ENCODE results near the gene VAV2.

Gene VAV2

GRCh38 chr9:133806623-133807010 lies 185.5 kb downstream of the VAV2 start:
- H2AFZ ChIP-seq (ENCODE audit: low read length, unreplicated experiment): no peak overlapping the region
- H3K27me3 ChIP-seq (ENCODE audit: insufficient read depth, low read length): no peaks in the 10 kb centered on the region
- H3K36me3 ChIP-seq (ENCODE audit: insufficient read depth, low read length): no peaks in the 10 kb centered on the region
- no peaks in the 10 kb centered on the region for H3K79me2 ChIP-seq (ENCODE audit: control insufficient read depth, insufficient read depth, low read length, unreplicated experiment)
- H3K4me3 ChIP-seq (ENCODE audit: low read depth, low read length): no peak overlapping the region
- H3K4me1 ChIP-seq (ENCODE audit: control insufficient read depth, insufficient read depth, low read length, unreplicated experiment): no peaks in the 10 kb centered on the region
- H3K27ac ChIP-seq (ENCODE audit: low read depth, low read length): no peak overlapping the region

- no peak overlapping the region for H3K27ac ChIP-seq (ENCODE audit: low read depth, low read length)
- no peaks in the 10 kb centered on the region for H3K4me1 ChIP-seq (ENCODE audit: control insufficient read depth, insufficient read depth, low read length, unreplicated experiment)
- no peaks in the 10 kb centered on the region for H3K36me3 ChIP-seq (ENCODE audit: insufficient read depth, low read length)
- H2AFZ ChIP-seq (ENCODE audit: low read length, unreplicated experiment): no peak overlapping the region
- no peaks in the 10 kb centered on the region for H3K79me2 ChIP-seq (ENCODE audit: control insufficient read depth, insufficient read depth, low read length, unreplicated experiment)
- H3K4me3 ChIP-seq (ENCODE audit: low read depth, low read length): no peak overlapping the region
- no peaks in the 10 kb centered on the region for H3K27me3 ChIP-seq (ENCODE audit: insufficient read depth, low read length)
These were observed 186.1 kb downstream of the VAV2 start for GRCh38 chr9:133805876-133806622.

DNA sequence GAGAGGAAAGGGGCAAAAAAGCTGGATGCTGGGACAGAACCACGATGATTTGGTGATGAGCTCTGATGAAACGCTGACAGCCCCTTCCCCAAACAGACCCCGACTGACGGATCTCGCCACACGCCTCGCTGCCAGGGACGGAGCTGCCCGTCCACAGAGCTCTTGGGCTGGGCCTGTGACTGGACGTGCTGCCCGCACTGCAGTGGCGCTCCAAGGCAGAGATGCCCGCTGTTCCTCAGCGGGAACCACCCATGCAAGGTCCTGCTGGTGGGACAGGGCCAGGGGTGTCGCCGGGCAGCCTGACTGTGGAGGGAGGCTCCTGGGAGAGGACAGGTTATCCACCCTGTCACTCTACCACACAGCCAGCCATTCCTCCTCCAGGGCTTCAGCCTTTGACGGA lies 187.9 kb downstream of the VAV2 start:
- Histone ChIP-seq H3K4me1 (ENCODE audit: control insufficient read depth, insufficient read depth, low read length, unreplicated experiment) (no peaks in the 10 kb centered on the region), H3K36me3 (ENCODE audit: insufficient read depth, low read length) (no peaks in the 10 kb centered on the region), H3K27ac (ENCODE audit: low read depth, low read length) (no peak overlapping the region), H3K4me3 (ENCODE audit: low read depth, low read length) (no peak overlapping the region), H2AFZ (ENCODE audit: low read length, unreplicated experiment) (no peak overlapping the region), H3K79me2 (ENCODE audit: control insufficient read depth, insufficient read depth, low read length, unreplicated experiment) (no peaks in the 10 kb centered on the region), H3K27me3 (ENCODE audit: insufficient read depth, low read length) (no peaks in the 10 kb centered on the region)

- Histone ChIP-seq H3K27me3 (ENCODE audit: insufficient read depth, low read length) (no peaks in the 10 kb centered on the region), H3K27ac (ENCODE audit: low read depth, low read length) (no peak overlapping the region), H3K79me2 (ENCODE audit: control insufficient read depth, insufficient read depth, low read length, unreplicated experiment) (no peaks in the 10 kb centered on the region), H3K36me3 (ENCODE audit: insufficient read depth, low read length) (no peaks in the 10 kb centered on the region), H3K4me1 (ENCODE audit: control insufficient read depth, insufficient read depth, low read length, unreplicated experiment) (no peaks in the 10 kb centered on the region), H3K4me3 (ENCODE audit: low read depth, low read length) (no peak overlapping the region), H2AFZ (ENCODE audit: low read length, unreplicated experiment) (no peak overlapping the region)
These were observed 188.4 kb downstream of the VAV2 start for GRCh38 chr9:133803745-133804144.

GRCh38 chr9:133803028-133803585 lies 189.0 kb downstream of the VAV2 start:
- H3K4me3 ChIP-seq (ENCODE audit: low read depth, low read length): no peak overlapping the region
- no peaks in the 10 kb centered on the region for H3K27me3 ChIP-seq (ENCODE audit: insufficient read depth, low read length)
- H3K27ac ChIP-seq (ENCODE audit: low read depth, low read length): no peak overlapping the region
- no peak overlapping the region for H2AFZ ChIP-seq (ENCODE audit: low read length, unreplicated experiment)
- H3K79me2 ChIP-seq (ENCODE audit: control insufficient read depth, insufficient read depth, low read length, unreplicated experiment): no peaks in the 10 kb centered on the region
- H3K36me3 ChIP-seq (ENCODE audit: insufficient read depth, low read length): no peaks in the 10 kb centered on the region
- H3K4me1 ChIP-seq (ENCODE audit: control insufficient read depth, insufficient read depth, low read length, unreplicated experiment): no peaks in the 10 kb centered on the region

DNA sequence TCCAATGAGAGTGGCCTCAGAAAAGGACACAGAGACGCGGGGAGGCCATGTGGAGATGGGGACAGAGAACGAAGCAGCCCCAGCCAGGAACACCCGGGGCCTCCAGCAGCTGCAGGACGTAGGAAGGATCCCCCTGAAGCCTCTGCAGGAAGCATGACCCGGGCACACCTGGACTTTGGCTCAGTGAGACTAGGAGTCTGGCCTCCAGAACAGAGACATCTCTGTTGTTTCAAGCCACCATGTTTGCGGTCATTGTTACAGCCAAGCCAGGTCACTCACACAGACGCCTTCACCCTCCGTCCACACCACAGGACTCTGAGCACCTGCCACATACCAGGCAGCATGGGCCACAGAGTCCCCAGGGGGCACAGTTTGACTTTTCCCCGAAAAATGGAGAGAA lies 190.4 kb downstream of the VAV2 start:
- H3K4me1 ChIP-seq (ENCODE audit: control insufficient read depth, insufficient read depth, low read length, unreplicated experiment): no peaks in the 10 kb centered on the region
- H3K79me2 ChIP-seq (ENCODE audit: control insufficient read depth, insufficient read depth, low read length, unreplicated experiment): no peaks in the 10 kb centered on the region
- no peaks in the 10 kb centered on the region for H3K27me3 ChIP-seq (ENCODE audit: insufficient read depth, low read length)
- H3K36me3 ChIP-seq (ENCODE audit: insufficient read depth, low read length): no peaks in the 10 kb centered on the region
- no peak overlapping the region for H3K27ac ChIP-seq (ENCODE audit: low read depth, low read length)
- H3K4me3 ChIP-seq (ENCODE audit: low read depth, low read length): no peak overlapping the region
- no peak overlapping the region for H2AFZ ChIP-seq (ENCODE audit: low read length, unreplicated experiment)

DNA sequence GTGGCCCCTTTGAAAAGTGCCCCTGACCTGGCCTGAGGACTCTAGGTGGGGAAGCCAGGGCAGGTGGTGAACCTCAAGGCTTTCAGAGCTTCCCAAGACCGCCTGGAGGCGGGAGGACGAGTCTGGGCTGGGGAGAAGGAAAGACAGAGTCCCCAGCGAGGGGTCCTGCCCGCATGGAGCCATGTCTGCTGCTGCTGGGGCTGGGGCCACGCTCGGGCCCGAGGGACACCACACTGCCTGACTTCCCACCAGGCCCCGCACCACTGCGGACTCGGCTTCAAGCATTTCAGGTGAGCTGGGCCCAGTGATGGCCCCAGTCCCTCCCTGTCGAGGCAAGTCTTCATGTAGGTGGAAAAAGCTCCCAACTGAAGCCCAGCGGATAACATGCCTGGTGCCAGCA lies 191.9 kb downstream of the VAV2 start:
- H3K4me1 ChIP-seq (ENCODE audit: control insufficient read depth, insufficient read depth, low read length, unreplicated experiment): no peaks in the 10 kb centered on the region
- H3K36me3 ChIP-seq (ENCODE audit: insufficient read depth, low read length): no peaks in the 10 kb centered on the region

GRCh38 chr9:133799716-133800115 lies 192.4 kb downstream of the VAV2 start:
- H3K79me2 ChIP-seq (ENCODE audit: control insufficient read depth, insufficient read depth, low read length, unreplicated experiment): no peaks in the 10 kb centered on the region
- no peaks in the 10 kb centered on the region for H3K27me3 ChIP-seq (ENCODE audit: insufficient read depth, low read length)
- no peaks in the 10 kb centered on the region for H3K36me3 ChIP-seq (ENCODE audit: insufficient read depth, low read length)
- H2AFZ ChIP-seq (ENCODE audit: low read length, unreplicated experiment): no peak overlapping the region
- no peak overlapping the region for H3K4me3 ChIP-seq (ENCODE audit: low read depth, low read length)
- no peak overlapping the region for H3K27ac ChIP-seq (ENCODE audit: low read depth, low read length)
- no peaks in the 10 kb centered on the region for H3K4me1 ChIP-seq (ENCODE audit: control insufficient read depth, insufficient read depth, low read length, unreplicated experiment)

More for the DNA sequence above, 191.9 kb downstream of the VAV2 start:
- Histone ChIP-seq H3K79me2 (ENCODE audit: control insufficient read depth, insufficient read depth, low read length, unreplicated experiment) (no peaks in the 10 kb centered on the region), H3K4me3 (ENCODE audit: low read depth, low read length) (no peak overlapping the region), H3K27ac (ENCODE audit: low read depth, low read length) (no peak overlapping the region), H2AFZ (ENCODE audit: low read length, unreplicated experiment) (no peak overlapping the region), H3K27me3 (ENCODE audit: insufficient read depth, low read length) (no peaks in the 10 kb centered on the region)

- H3K4me1 ChIP-seq (ENCODE audit: control insufficient read depth, insufficient read depth, low read length, unreplicated experiment): no peaks in the 10 kb centered on the region
- H3K4me3 ChIP-seq (ENCODE audit: low read depth, low read length): no peak overlapping the region
- no peak overlapping the region for H3K27ac ChIP-seq (ENCODE audit: low read depth, low read length)
- no peak overlapping the region for H2AFZ ChIP-seq (ENCODE audit: low read length, unreplicated experiment)
- H3K36me3 ChIP-seq (ENCODE audit: insufficient read depth, low read length): no peaks in the 10 kb centered on the region
- no peaks in the 10 kb centered on the region for H3K79me2 ChIP-seq (ENCODE audit: control insufficient read depth, insufficient read depth, low read length, unreplicated experiment)
- no peaks in the 10 kb centered on the region for H3K27me3 ChIP-seq (ENCODE audit: insufficient read depth, low read length)
These were observed 193.0 kb downstream of the VAV2 start for GRCh38 chr9:133799106-133799505.

DNA sequence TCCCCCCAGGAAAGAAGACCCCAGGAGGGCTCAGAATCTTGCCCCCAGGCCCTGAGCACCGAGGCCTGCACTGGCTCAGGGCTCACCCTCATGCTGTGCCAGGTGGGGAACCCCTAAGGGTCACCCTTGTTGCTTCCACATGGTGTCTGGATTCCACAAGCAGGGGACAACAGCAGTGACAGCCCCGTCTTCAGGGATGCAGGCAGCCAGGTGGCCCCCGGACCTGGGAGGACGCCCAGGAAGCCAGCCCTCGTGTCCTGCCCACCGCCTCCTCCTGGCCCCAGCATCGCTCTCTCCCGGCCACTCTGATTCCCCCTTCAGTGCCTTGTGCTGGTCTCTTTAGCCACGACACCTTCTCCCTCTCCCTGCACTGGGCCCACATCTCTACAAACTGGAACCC lies 194.0 kb downstream of the VAV2 start:
- no peak overlapping the region for H3K27ac ChIP-seq (ENCODE audit: low read depth, low read length)
- H3K79me2 ChIP-seq (ENCODE audit: control insufficient read depth, insufficient read depth, low read length, unreplicated experiment): no peaks in the 10 kb centered on the region
- H3K4me1 ChIP-seq (ENCODE audit: control insufficient read depth, insufficient read depth, low read length, unreplicated experiment): peaks cover 3% of the 10 kb centered on the region
- H3K27me3 ChIP-seq (ENCODE audit: insufficient read depth, low read length): no peaks in the 10 kb centered on the region
- no peak overlapping the region for H3K4me3 ChIP-seq (ENCODE audit: low read depth, low read length)
- H3K36me3 ChIP-seq (ENCODE audit: insufficient read depth, low read length): no peaks in the 10 kb centered on the region
- H2AFZ ChIP-seq (ENCODE audit: low read length, unreplicated experiment): no peak overlapping the region

DNA sequence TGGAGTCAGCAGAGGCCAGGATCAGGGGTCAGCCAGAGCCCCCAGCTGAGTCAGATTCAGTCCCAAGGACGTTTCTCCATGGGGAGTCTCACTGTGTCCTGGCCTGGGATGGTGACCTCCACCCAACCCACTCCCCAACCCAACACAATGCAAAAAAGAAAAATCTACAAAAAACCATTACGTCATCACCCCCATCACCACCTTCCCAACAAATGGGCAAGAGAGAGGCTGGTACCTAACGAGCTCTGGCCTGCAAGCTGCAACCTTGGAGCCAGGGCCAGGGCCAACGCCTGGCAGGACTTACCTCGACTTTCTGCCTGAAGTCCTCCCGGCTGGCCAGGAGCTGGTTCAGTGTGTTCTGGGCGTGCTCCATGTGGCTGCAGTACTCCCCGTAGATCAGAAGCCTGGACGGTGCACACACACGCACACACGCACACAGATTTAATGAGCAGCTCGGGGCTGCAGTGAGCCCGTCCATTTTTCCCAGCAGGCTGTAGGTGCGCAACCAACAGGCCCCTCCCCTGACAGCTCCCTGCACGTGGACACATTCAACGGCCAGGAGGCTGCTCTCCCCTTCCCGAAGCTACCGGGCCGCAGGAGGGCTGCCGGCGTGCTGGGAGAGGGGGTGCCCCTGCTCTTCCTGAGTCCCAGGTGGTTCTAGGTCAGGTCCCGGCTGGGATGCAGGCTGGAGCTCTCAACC lies 194.6 kb downstream of the VAV2 start:
- Histone ChIP-seq H3K4me3 (ENCODE audit: low read depth, low read length) (no peak overlapping the region), H3K36me3 (ENCODE audit: insufficient read depth, low read length) (no peaks in the 10 kb centered on the region), H3K27me3 (ENCODE audit: insufficient read depth, low read length) (no peaks in the 10 kb centered on the region), H2AFZ (ENCODE audit: low read length, unreplicated experiment) (no peak overlapping the region), H3K27ac (ENCODE audit: low read depth, low read length) (no peak overlapping the region), H3K79me2 (ENCODE audit: control insufficient read depth, insufficient read depth, low read length, unreplicated experiment) (no peaks in the 10 kb centered on the region), H3K4me1 (ENCODE audit: control insufficient read depth, insufficient read depth, low read length, unreplicated experiment) (peaks cover 4% of the 10 kb centered on the region)
